Activated T-helper 1 cell treated with anti-CD3 and anti-CD28 coated beads, Interleukin-2, amount 50 U/mL, for 16 hours (primary cell): ENCODE data around the gene KCNA10.

Experiments
- DNase-seq, 2 donors: peaks; one replicate each; pipeline ENCODE4 v3.0.0-alpha.2; 2020; ENCODE audit warnings: low read depth in 1 of 2, low spot score in 1 of 2

The KCNA10 gene

GRCh38 chr1:110478886-110479285, 40.1 kb downstream of the KCNA10 start:
- DNase-seq: no peak

GRCh38 chr1:110477967-110478640, 40.9 kb downstream of the KCNA10 start:
- DNase-seq: no peak

GRCh38 chr1:110477445-110477957, 41.5 kb downstream of the KCNA10 start:
- no peak for DNase-seq

GRCh38 chr1:110477041-110477440, 41.9 kb downstream of the KCNA10 start:
- no peak for DNase-seq

GRCh38 chr1:110476028-110476765, 42.8 kb downstream of the KCNA10 start:
- no peak for DNase-seq

- no peak for DNase-seq
Measured at GRCh38 chr1:110475362-110476027, 43.5 kb downstream of the KCNA10 start.

GRCh38 chr1:110474444-110474843, 44.5 kb downstream of the KCNA10 start:
- no peak for DNase-seq

GRCh38 chr1:110472546-110472945, 46.4 kb downstream of the KCNA10 start:
- no peak for DNase-seq

- no peak for DNase-seq
Measured at GRCh38 chr1:110471131-110471530, 47.8 kb downstream of the KCNA10 start.
